Lower leg skin (tissue), 3 donors: Measurements from ENCODE around the gene PDE4DIP.
"Not testable (repeated sequence)": the region's sequence is repeated elsewhere in the genome, so short reads cannot be mapped to it uniquely, and the experiment has no call there.

Experiments
- POLR2A ChIP-seq, 2 donors: fragments of 450-650 bp; IDR thresholded peaks; one replicate each; pipeline ENCODE4 v1.6.1; 2016 to 2017; ENCODE audit warnings: antibody characterized with exemption in 2 of 2, mild to moderate bottlenecking in 1 of 2, moderate library complexity in 1 of 2
- TF ChIP-seq, protein P1 (sequence below), 3 donors: fragments of 450-650 bp; IDR thresholded peaks; one replicate each; pipeline ENCODE4 v1.5.1; 2016; ENCODE audit warnings: antibody characterized with exemption in 3 of 3, mild to moderate bottlenecking in 3 of 3, moderate library complexity in 2 of 3

DNA sequence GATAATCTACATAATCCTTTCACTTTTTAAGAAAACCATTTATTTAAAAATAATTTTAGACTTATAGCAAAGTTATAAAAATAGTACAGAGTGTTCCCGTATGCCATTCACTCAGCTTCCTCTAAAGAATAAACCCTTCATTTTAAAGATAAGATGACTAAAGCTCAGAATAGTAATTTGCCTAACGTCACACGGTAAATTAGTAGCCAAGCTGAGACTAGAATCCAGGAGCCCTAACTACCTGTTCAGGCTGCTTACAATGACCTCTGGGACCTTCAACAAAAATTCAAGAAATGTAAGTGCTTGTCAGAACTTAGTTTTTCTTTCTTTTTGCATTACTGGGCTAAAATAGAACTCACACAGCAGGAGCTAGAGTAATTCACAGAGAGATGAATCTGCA, 56.5 kb downstream of the PDE4DIP start:
- TF ChIP-seq, protein P1, sequence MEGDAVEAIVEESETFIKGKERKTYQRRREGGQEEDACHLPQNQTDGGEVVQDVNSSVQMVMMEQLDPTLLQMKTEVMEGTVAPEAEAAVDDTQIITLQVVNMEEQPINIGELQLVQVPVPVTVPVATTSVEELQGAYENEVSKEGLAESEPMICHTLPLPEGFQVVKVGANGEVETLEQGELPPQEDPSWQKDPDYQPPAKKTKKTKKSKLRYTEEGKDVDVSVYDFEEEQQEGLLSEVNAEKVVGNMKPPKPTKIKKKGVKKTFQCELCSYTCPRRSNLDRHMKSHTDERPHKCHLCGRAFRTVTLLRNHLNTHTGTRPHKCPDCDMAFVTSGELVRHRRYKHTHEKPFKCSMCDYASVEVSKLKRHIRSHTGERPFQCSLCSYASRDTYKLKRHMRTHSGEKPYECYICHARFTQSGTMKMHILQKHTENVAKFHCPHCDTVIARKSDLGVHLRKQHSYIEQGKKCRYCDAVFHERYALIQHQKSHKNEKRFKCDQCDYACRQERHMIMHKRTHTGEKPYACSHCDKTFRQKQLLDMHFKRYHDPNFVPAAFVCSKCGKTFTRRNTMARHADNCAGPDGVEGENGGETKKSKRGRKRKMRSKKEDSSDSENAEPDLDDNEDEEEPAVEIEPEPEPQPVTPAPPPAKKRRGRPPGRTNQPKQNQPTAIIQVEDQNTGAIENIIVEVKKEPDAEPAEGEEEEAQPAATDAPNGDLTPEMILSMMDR (IDR thresholded peaks at IDR 0.05): not testable (repeated sequence)
- not testable (repeated sequence) for TF ChIP-seq POLR2A (IDR thresholded peaks at IDR 0.05)
